LoVo (cell line): ENCODE results near the gene PSMB1.
"Not testable (repeated sequence)": the region's sequence is repeated elsewhere in the genome, so short reads cannot be mapped to it uniquely, and the experiment has no call there.

Experiments
- DNase-seq: peaks from one replicate; pipeline ENCODE4 v3.0.0-alpha.2; 2016; ENCODE audit warnings: low spot score

Gene PSMB1

DNA sequence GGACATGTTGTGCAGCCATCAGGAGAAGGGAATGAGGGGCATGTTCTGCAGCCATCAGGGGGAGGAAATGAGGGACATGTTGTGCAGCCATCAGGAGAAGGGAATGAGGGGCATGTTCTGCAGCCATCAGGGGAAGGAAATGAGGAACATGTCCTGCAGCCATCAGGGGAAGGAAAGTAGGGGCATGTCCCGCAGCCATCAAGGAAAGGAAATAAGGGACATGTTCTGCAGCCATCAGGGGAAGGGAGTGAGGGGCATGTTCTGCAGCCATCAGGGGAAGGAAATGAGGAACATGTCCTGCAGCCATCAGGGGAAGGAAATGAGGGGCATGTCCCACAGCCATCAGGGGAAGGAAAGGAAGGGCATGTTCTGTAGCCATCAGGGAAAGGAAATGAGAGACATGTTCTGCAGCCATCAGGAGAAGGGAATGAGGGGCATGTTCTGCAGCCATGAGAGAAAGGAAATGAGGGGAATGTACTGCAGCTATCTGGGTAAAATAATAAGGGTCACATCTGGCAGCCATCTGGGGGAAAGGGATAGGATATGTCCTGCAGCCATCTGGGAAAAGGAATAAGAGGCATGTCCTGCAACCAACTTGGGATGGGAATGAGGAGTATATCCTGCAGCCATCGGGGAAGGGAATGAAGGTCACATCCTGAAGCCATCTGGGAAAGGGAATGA, 50.2 kb downstream of the PSMB1 start:
- DNase-seq: not testable (repeated sequence)

GRCh38 chr6:170502268-170502667, 50.8 kb downstream of the PSMB1 start:
- DNase-seq: not testable (repeated sequence)

DNA sequence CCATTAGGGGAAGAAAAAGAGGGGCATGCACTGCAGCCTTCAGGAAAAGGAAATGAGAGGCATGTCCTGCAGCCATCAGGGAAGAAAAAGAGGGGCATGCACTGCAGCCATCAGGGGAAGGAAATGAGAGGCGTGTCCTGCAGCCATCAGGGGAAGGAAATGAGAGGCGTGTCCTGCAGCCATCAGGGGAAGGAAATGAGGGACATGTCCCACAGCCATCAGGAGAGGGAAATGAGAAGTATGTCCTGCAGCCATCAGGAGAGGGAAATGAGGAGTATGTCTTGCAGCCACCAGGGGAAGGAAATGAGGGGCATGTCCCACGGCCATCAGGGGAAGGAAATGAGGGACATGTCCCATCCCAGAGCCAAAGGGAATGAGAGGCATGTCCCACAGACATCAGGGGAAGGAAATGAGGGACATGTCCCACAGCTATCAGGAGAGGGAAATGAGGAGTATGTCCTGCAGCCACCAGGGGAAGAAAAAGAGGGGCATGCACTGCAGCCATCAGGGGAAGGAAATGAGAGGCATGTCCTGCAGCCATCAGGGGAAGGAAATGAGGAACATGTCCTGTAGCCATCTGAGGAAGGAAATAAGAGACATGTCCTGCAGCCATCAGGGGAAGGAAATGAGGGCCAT, 52.0 kb downstream of the PSMB1 start:
- DNase-seq: no peak

- no peak for DNase-seq
Measured at GRCh38 chr6:170497841-170498301, 55.2 kb downstream of the PSMB1 start.

DNA sequence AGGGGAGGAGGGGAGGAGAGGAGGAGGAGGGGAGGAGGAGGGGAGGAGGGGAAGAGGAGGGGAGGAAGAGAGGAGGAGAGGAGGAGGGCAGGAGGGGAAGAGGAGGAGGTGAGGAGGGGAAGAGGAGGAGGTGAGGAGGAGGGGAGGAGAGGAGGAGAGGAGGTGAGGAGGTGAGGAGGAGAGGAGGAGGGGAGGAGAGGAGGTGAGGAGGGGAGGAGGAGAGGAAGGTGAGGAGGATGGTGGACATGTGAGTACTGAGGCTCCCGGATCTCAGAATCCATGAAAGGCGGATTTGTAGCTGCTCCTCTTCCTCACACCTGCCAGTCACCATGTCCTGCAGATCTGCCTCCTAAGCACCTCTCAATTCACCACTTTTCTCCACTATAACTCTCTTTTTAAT, 59.8 kb downstream of the PSMB1 start:
- DNase-seq: no peak

DNA sequence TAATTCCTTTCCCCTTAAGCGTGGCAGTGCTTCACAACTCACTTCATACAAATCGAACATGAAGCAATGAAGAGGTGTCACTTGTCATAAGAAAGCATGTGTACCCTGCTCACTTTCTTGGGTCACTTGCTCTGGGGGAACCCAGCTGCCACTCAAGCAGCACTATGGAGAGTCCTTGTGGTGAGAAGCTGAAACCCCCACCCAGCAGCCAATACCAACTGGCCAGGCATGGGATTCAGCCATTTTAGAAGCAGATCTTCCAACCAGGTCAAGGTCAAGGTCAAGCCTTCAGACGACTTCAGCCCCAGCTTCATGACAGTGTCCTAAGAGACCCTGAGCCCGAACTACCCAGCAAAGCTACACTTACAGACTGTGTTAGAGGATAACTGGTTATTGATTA, 62.8 kb downstream of the PSMB1 start:
- no peak for DNase-seq

GRCh38 chr6:170489836-170490235, 63.3 kb downstream of the PSMB1 start:
- DNase-seq: no peak

DNA sequence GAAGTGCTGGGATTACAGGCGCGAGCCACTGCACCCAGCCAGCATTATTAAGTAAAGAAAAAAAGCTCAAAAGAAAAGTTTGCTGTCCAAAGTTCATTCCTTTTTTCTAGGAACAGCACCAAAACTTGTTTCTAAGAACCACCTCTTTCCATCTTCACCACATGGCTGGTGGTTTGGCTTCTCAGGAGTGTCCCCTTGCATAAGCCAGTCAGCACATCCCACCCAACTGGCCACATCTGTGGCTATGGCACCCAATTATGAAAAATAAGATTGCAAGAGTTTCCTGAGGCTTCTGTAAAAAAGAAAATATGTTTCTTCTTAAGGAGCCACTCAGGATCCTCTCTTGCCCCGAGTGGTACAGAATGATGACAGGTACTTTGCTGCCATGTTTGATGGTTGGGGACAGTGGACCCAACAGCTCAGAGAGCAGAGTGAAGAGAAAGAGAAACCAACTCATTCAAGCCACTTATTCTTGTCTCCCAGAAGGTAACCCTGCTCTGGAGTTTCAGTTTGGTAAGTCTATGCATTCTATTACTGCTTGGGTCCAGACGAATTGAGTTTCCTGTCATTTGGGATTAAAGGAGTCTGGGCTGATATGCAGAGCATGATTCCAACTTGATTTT, 65.3 kb downstream of the PSMB1 start:
- DNase-seq: no peak

- peak; percentile 8 for DNase-seq
Measured at GRCh38 chr6:170485159-170485558, 67.9 kb downstream of the PSMB1 start.
